HG02623 (cell line): Measurements from ENCODE around the gene IP6K2.
"Not testable (repeated sequence)": the region's sequence is repeated elsewhere in the genome, so short reads cannot be mapped to it uniquely, and the experiment has no call there.

Experiments
- ATAC-seq: cut with Tn5 transposase; IDR thresholded peaks from one replicate; pipeline ENCODE4 v1.9.1; 2021; ENCODE audit warnings: moderate library complexity; ENCODE audit not compliant: unreplicated experiment

Gene IP6K2

GRCh38 chr3:48733752-48734518 is 16.9 kb upstream of the IP6K2 start:
- not testable (repeated sequence) for ATAC-seq

- ATAC-seq = no peak
These were observed 10.5 kb upstream of the IP6K2 start for GRCh38 chr3:48727511-48727910.

DNA sequence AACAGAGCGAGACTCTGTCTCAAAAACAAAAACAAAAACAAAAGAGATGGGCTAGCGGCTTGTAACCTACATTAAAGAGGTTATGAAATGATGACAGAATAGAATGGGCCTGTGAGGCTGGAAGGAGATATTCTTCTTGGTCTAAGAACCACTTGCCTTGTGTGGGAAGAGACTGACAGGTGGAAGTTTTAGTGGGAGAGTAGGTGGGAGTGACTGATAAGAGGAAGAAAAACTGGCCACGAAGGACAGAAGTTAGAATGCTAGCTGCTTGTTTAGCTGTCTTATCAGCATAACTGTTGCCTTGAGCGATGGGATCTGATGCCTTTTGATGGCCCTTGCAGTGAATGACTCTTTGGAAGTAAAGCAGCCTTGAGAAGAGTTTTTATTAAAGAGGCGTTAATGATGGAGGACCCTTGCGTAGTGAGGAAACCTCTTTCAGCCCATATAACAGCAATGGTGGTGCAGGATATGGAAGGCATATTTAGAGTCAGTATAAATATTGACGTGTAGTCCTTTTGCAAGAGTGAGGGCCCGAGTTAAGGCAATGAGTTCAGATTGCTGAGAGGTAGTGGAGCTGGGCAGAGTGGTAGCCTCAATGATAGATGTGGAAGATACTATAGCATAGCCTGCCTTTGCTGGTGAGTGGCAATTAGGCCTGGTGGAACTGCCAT is 8.3 kb upstream of the IP6K2 start:
- ATAC-seq = not testable (repeated sequence)

DNA sequence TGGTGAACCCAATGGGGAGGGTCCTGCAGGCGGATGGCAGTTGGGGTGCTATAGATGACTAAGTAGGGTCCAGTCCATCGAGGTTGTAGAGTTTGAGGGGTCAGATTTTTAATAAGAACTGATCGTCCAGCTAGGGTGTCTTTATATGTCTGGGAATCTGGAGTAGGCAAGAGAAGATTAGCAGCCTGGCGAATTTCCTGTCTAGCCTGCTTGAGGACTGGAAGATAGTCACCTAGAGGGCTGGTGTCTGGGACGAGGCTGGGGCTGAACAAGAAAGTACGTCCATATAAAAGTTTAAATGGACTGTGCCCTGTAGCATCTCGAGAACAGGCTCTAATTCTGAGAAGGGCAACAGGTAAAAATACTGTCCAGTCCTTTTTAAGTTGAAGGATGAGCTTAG is 6.7 kb upstream of the IP6K2 start:
- no peak for ATAC-seq

DNA sequence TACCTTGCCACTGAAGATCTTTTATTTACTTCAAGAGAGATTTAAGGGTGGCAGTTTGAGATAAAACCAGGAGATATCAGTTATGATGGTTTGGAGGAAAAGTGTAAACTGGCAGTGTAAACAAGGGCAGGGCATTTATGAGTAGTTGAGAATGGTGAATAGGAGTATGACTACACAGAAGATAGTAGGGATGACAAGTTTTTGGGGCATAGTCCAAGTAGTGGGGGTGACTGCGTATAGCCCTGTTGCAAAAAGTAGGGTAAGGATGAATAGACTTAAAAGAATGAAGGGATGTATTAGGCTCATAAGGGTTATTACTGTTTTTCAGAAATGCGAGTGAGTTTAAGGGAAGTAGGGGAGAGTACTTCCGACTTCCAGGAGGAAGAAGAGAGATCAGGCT is 6.3 kb upstream of the IP6K2 start:
- ATAC-seq = not testable (repeated sequence)

DNA sequence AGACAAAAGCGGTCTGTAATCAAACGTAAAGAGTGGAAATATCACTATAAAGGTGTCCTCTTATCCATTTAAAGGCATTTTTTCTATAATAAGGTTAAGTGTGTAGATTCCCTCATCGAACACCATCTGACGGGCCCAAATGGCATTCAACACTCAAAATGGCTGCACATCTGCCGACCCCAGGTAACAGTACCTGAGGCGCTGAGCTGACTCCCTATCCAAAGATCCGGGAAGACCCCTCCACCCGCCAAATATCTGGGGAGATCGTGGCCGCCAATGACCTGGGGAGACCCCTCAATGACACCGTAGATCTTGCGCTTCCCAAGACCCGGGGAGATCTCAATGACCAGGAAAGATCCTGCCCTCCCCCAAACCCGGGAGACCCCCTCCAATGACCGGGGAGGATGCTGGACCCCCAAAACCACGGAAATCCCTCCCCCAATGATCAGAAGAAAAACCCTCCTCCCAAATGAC is 476 bp downstream of the IP6K2 start:
- ATAC-seq = no peak

DNA sequence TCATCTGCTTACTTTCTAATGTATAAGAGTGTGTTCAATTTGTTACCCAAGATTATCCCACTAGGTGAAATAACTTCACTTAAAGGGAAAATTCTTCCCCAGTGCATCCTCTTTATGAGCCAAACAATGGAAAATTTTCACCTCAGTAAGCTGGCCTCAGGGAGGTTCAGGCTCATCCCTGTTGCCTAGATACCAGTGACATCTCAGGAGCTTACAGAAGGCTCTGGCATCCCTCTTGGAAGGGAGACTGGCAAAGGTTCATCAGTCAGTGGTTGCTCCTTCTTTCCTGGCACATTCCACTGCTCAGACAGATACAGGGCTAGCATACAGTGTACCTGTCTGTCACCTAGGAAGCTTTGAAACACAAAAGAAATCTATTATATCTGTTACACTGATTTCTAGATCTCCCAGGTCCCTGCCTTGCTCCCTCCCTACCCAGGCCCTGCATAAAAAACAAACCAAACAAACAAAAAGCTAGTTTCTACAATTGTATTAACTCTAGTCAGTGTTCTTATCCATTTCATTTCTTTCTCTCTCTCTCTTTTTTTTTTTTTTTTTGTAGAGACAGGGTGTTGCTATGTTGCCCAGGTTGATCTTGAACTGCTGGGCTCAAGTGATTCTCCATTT is 1.7 kb downstream of the IP6K2 start:
- ATAC-seq = no peak

DNA sequence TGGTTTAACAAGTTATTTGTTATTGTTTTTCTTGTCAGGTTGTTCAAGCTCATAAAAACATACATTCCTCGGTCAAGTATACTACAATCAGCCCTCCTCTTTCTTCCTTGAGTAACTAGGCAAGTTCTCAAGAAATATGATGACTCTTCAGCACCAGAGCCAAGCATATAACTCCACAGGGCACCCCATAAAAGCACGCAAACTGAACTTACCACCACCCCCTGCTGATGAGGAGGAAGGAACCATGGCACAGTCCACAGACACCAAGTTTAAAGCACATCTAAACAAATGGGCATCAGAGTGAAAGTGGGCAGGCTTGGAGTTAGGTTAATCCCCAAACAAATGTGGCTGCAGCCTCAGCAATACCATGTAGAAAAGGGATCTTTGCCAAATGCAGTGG is 5.3 kb downstream of the IP6K2 start:
- no peak for ATAC-seq

- no peak for ATAC-seq
These were observed 8.0 kb downstream of the IP6K2 start for GRCh38 chr3:48709051-48709461.

- no peak for ATAC-seq
These were observed 8.5 kb downstream of the IP6K2 start for GRCh38 chr3:48708481-48708889.

DNA sequence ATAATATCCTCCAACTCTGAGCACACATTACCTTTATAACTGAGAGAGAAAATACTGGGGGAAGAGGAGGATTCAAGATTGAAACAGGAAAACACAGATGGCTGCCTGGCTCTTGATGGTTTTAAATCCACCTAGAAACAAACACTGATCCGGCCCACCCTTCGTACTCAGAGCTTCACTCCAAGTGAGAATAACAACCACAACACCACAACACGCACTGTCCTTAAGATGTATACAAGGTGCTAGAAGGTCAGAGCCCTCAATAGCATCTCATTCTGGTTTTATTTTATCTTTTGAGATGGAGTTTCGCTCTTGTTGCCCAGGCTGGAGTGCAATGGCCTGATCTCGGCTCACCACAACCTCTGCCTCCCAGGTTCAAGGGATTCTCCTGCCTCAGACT is 9.9 kb downstream of the IP6K2 start:
- ATAC-seq = no peak

DNA sequence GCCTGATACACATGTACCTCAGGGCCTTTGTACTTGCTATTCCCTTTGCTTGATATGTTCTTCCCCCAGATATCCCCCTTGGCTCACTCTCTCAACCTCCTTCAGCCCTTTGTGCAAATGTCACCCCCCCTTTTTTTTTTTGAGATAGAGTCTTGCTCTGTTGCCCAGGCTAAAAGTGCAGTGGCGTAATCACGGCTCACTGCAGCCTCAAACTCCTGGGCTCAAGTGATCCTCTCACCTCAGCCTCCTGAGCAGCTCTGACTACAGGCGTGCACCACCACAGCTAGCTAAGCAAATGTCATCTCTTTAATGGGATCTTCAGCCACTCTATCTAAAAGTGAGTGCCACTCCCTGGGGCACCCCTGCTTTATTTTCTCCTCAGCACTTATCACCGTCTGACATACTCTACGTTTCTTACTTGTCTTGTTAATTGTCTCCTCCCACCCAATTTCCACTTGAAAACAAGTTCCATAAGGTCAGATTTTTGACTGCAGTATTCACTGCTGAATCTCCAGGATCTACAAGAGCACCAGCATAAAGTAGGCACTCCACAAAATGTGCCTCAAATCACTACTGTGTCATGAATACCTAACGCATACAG is 14.6 kb downstream of the IP6K2 start:
- ATAC-seq = no peak

- ATAC-seq = no peak
These were observed 16.2 kb downstream of the IP6K2 start for GRCh38 chr3:48700731-48701405.

GRCh38 chr3:48698891-48699290 is 18.1 kb downstream of the IP6K2 start:
- ATAC-seq = no peak

GRCh38 chr3:48697952-48698351 is 19.1 kb downstream of the IP6K2 start:
- no peak for ATAC-seq

- ATAC-seq = no peak
These were observed 20.4 kb downstream of the IP6K2 start for GRCh38 chr3:48696601-48697000.

DNA sequence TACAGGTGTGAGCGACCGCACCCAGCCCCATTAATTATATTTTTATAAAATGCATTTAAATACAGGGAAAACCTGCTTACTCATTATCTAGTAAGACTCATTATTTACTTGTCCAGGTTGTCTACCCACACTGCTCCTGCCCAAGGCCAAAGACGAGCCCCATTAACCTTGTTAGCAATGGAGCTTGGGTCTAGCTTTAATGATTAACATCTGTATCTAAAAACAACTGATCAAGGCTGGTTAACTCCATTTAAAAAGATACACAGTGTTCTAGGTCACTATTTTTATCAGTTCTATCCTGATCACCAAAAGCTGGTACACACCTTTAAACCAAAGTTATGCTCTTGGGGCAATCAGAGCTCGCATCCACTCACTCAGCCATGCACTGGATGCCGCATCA is 20.9 kb downstream of the IP6K2 start:
- no peak for ATAC-seq

GRCh38 chr3:48695393-48695753 is 21.6 kb downstream of the IP6K2 start:
- no peak for ATAC-seq

- no peak for ATAC-seq
These were observed 22.2 kb downstream of the IP6K2 start for GRCh38 chr3:48694610-48695392.

DNA sequence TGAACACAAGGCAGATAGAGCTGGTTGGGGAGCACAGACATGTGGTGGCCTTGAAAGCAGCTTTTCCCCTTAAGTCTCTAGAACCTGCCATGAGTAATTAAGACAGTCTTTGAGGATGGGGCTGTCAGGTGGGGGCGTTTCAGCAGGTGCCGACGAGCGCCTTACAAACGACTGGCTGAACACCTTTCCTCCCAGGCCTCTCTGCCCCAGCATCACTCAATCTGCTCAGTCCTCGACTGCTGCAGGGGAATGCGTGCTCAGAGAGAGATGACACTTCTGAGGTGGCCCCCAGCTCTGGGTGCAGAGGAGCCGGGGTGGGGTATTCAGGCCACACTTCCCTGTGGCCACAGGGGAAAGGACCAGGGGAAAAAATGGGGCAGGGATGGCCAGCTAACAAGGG is 23.2 kb downstream of the IP6K2 start:
- ATAC-seq = no peak
